ENCODE measurements around the gene TEX14. TPM values are rescaled to one million over a fixed set of nuclear protein-coding genes. Genes with fewer than 3 reads are reported as not detected.
A peak's percentile ranks its signal among the peaks of the same experiment; 100 is the strongest.
"Not testable (repeated sequence)": the region's sequence is repeated elsewhere in the genome, so short reads cannot be mapped to it uniquely, and the experiment has no call there.

Gene TEX14
- total RNA-seq, 4 donors from 2014 or later: 0.27 TPM; not detected in 3

- intact Hi-C loops (cut with DNase I; ENCODE audit: low total_unique reads) (no loop called here), in situ Hi-C loops (cut with MboI; ENCODE audit: low pct_ligation_motif_present in 1 of 4, low pct_unique_long_range_greater_than_20kb in 1 of 4, low sequenced_read_pairs in 3 of 4) (no loop called here)
- peaks cover 0 to 8% (median 0%) of the 10 kb centered on the region in 4 donors for H3K4me1 ChIP-seq
- TF ChIP-seq POLR2A (IDR thresholded peaks at IDR 0.05) (peak; percentile 97), CTCF (IDR thresholded peaks at IDR 0.05) (no peak), POLR2AphosphoS5 (IDR thresholded peaks at IDR 0.05) (peak; percentile 99 to 100 (median 100)), EP300 (IDR thresholded peaks at IDR 0.05; ENCODE audit: low read depth) (no peak)
- H3K36me3 ChIP-seq: no peaks in the 10 kb centered on the region
- peak overlapping the region; percentile 15 to 48 (median 28) for H3K4me3 ChIP-seq
- peak; percentile 83 for DNase-seq
- no peaks in the 10 kb centered on the region for H3K27me3 ChIP-seq
- peak overlapping the region; percentile 52 to 85 (median 64) for H3K27ac ChIP-seq
- 1 to 2% methylated on average over 31 to 38 of the region's 38 CpGs for WGBS, 2 donors (ENCODE audit: low coverage in 1 of 2)
- H3K9me3 ChIP-seq: no peaks in the 10 kb centered on the region
Observed at GRCh38 chr17:58658804-58659713, 32.8 kb downstream of the TEX14 start.

- WGBS, 2 donors (ENCODE audit: low coverage in 1 of 2): 24 to 55% methylated on average over 5 to 10 of the region's 10 CpGs
- H3K27me3 ChIP-seq; H3K4me1 ChIP-seq; H3K9me3 ChIP-seq; in situ Hi-C loops (cut with MboI; ENCODE audit: low pct_ligation_motif_present in 1 of 4, low pct_unique_long_range_greater_than_20kb in 1 of 4, low sequenced_read_pairs in 3 of 4); DNase-seq; H3K36me3 ChIP-seq; intact Hi-C loops (cut with DNase I; ENCODE audit: low total_unique reads): not testable (repeated sequence)
- H3K27ac ChIP-seq: peak overlapping the region; percentile 52 to 85 (median 64)
- H3K4me3 ChIP-seq: peak overlapping the region in 2 of 4 donors; percentile 28 to 48
Observed at GRCh38 chr17:58657962-58658803, 33.7 kb downstream of the TEX14 start.

GRCh38 chr17:58648236-58648635 lies 43.6 kb downstream of the TEX14 start:
- intact Hi-C loops (cut with DNase I; ENCODE audit: low total_unique reads): no loop called here
- H3K27ac ChIP-seq: no peak overlapping the region

GRCh38 chr17:58643147-58643546 lies 48.7 kb downstream of the TEX14 start:
- in situ Hi-C loops (cut with MboI; ENCODE audit: low pct_ligation_motif_present in 1 of 4, low pct_unique_long_range_greater_than_20kb in 1 of 4, low sequenced_read_pairs in 3 of 4): no loop called here
- TF ChIP-seq EP300 (IDR thresholded peaks at IDR 0.05; ENCODE audit: low read depth) (no peak), POLR2A (IDR thresholded peaks at IDR 0.05) (no peak), POLR2AphosphoS5 (IDR thresholded peaks at IDR 0.05) (no peak), CTCF (IDR thresholded peaks at IDR 0.05) (no peak)
- Histone ChIP-seq H3K27me3 (no peaks in the 10 kb centered on the region), H3K9me3 (no peaks in the 10 kb centered on the region), H3K27ac (no peak overlapping the region), H3K4me1 (no peaks in the 10 kb centered on the region), H3K4me3 (no peak overlapping the region), H3K36me3 (no peaks in the 10 kb centered on the region)
- whole genome bisulfite sequencing, 2 donors (ENCODE audit: low coverage in 1 of 2): 74% methylated on average over 2 of the region's 2 CpGs; no CpG with 5 or more reads in 1 of the 2 donors
- no peak for DNase-seq
- intact Hi-C loops (cut with DNase I; ENCODE audit: low total_unique reads): no loop called here

More at GRCh38 chr17:58648236-58648635, 43.6 kb downstream of the TEX14 start:
- no peaks in the 10 kb centered on the region for H3K27me3 ChIP-seq
- H3K36me3 ChIP-seq: no peaks in the 10 kb centered on the region
- no peaks in the 10 kb centered on the region for H3K9me3 ChIP-seq
- H3K4me1 ChIP-seq: no peaks in the 10 kb centered on the region
- no peak overlapping the region for H3K4me3 ChIP-seq
- in situ Hi-C loops (cut with MboI; ENCODE audit: low pct_ligation_motif_present in 1 of 4, low pct_unique_long_range_greater_than_20kb in 1 of 4, low sequenced_read_pairs in 3 of 4): no loop called here
- no peak for DNase-seq
- TF ChIP-seq POLR2A (IDR thresholded peaks at IDR 0.05) (no peak), POLR2AphosphoS5 (IDR thresholded peaks at IDR 0.05) (no peak), EP300 (IDR thresholded peaks at IDR 0.05; ENCODE audit: low read depth) (no peak), CTCF (IDR thresholded peaks at IDR 0.05) (no peak)

Data from transverse colon (tissue), 4 donors.